KOPT-K1 (cell line): Measurements from ENCODE around the gene TAS1R3.

ENCODE experiments used
- H3K27ac ChIP-seq: fragments of 200-600 bp; sonication (generic); 2 replicates; pipeline ENCODE4 v1.5.1; 2016; ENCODE audit warnings: antibody characterized with exemption, mild to moderate bottlenecking, low read depth, low read length; ENCODE audit not compliant: poor library complexity, severe bottlenecking
- H3K36me3 ChIP-seq: fragments of 200-600 bp; sonication (generic); 2 replicates; pipeline ENCODE4 v1.5.1; 2017; ENCODE audit warnings: antibody characterized with exemption, mild to moderate bottlenecking, low read length, moderate library complexity; ENCODE audit not compliant: insufficient read depth
- H3K9me3 ChIP-seq: fragments of 200-600 bp; sonication (generic); 2 replicates; pipeline ENCODE4 v1.5.1; 2017; ENCODE audit warnings: antibody characterized with exemption, low read length, mild to moderate bottlenecking; ENCODE audit not compliant: insufficient read depth, poor library complexity, severe bottlenecking

Gene TAS1R3

DNA sequence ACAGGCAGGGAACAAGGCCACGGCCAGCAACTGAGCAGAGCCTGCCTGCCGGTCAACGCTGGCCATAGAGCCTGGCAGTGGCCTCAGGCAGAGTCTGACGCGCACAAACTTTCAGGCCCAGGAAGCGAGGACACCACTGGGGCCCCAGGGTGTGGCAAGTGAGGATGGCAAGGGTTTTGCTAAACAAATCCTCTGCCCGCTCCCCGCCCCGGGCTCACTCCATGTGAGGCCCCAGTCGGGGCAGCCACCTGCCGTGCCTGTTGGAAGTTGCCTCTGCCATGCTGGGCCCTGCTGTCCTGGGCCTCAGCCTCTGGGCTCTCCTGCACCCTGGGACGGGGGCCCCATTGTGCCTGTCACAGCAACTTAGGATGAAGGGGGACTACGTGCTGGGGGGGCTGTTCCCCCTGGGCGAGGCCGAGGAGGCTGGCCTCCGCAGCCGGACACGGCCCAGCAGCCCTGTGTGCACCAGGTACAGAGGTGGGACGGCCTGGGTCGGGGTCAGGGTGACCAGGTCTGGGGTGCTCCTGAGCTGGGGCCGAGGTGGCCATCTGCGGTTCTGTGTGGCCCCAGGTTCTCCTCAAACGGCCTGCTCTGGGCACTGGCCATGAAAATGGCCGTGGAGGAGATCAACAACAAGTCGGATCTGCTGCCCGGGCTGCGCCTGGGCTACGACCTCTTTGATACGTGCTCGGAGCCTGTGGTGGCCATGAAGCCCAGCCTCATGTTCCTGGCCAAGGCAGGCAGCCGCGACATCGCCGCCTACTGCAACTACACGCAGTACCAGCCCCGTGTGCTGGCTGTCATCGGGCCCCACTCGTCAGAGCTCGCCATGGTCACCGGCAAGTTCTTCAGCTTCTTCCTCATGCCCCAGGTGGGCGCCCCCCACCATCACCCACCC is at the start of gene TAS1R3:
TAS1R3 (plus strand) TSS at position 213 of the 898 bp plus-strand sequence; CDS start at position 279, 66 bp downstream.
- H3K9me3 ChIP-seq = peaks cover 4% of the 10 kb centered on the region
- H3K36me3 ChIP-seq = no peaks in the 10 kb centered on the region
- no peak within 1 kb of the TSS for H3K27ac ChIP-seq

DNA sequence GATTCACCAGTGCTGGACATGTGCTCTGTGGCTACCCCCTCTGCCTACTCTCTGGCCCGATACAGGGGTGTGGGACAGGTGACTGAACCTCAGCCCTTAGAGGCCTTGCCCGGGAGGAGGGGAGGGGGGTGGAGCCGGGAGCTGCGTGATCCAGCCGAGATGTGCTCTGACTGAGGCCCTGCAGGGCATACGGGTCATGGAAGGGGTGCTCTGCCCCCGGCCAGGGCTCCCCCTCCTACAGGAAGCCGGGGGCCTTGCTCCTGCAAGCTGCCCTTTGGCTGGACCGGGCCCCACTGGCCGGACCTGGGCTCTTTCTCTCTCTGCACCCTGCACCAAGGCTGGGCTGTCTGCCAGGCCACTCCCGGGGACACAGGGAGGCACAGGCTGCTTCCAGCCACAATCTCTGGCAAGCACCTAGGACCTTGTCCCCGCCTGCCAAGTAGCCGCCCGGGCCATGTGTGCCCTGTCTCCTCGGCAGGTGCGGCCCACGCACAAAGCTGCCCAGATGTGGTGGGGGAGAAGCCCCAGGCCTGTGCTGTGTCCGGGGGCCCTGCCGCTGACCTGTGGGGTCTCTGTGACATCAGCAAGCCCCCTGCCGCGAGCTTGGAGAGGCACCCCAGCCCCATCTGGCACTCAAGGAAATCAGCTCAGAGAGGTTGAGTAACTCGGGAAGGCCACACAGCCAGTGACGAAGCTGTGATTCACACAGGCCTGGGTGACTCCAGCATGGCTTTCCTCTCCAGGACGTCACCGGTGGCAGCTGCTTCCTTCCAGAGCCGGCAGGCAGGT is 49.4 kb upstream of the TAS1R3 start:
- H3K36me3 ChIP-seq = no peaks in the 10 kb centered on the region
- no peaks in the 10 kb centered on the region for H3K9me3 ChIP-seq
- no peak overlapping the region for H3K27ac ChIP-seq

DNA sequence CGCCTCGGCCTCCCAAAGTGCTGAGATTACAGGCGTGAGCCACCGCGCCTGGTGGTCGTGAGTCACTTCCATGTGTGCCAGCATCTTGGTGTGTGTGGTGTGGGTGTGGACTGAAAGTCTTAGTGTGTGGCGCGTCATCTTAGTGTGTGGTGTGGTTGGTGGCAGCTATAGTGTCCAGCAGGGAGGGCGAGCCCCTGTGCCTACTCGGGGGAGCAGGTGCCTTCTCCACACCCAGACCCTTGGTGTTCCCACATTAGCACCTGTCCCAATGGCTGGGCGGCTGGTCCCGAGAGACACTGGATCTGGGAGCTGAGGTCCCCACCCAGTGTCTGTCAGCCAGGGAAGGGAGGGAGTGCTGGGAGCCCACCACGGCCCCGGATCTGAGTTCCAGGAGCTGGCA is 48.1 kb upstream of the TAS1R3 start:
- H3K36me3 ChIP-seq = no peaks in the 10 kb centered on the region
- H3K27ac ChIP-seq = no peak overlapping the region
- H3K9me3 ChIP-seq = no peaks in the 10 kb centered on the region

DNA sequence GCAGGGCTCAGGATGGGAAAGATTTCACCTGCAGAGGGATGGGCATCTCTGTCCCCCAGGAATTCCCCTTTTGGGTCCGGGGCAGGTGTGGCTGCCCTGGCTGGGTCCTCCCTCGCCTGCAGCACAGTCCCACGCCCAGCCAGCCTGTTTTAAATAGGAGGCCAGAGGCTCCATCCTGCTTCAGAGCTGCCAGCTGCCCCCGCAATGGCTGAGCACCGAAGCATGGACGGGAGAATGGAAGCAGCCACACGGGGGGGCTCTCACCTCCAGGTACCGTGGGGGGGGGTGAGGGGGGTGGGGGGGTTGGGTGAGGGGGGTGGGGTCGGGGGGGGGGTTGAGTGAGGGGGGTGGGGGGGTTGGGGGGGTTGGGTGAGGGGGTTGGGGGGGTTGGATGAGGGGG is 47.3 kb upstream of the TAS1R3 start:
- Histone ChIP-seq H3K9me3 (no peaks in the 10 kb centered on the region), H3K36me3 (no peaks in the 10 kb centered on the region), H3K27ac (no peak overlapping the region)

DNA sequence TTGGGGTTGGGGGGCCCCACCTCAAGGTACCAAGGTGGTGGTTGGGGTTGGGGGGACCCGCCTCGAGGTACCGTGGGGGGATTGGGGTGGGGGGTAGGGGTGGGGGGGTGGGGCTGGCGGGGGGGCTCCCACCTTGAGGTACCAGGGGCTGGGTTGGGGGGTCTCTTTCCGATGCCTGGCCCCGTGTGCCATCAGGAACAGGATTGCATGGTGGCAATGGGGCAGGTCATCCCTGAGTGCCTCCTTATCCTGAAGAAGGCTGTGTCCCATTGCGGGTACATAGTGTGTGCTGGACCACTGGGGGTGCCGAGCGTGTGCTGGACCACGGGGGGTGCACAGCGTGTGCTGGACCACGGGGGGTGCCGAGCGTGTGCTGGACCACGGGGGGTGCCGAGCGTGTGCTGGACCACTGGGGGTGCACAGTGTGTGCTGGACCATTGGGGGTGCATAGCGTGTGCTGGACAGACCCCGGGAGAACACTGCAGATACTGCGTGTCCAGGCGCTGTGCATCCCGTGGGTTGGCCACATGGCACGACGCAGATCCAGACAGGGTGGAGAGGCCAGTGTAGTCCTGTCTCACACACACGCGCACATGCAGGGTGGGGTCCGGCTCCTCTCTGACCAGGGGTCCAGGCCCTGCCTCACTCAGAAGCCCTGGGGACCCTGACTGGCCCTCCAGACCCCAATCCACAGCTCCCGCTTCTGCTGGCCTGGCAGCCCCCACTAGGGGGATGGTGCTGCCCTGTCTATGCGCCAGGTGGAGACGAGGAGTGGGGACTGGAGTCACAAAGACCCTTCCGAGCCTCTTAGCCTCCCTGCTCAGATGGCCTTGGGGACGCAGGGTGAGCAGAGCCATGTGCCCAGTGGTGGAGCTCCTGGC is 46.6 kb upstream of the TAS1R3 start:
- Histone ChIP-seq H3K9me3 (no peaks in the 10 kb centered on the region), H3K27ac (no peak overlapping the region), H3K36me3 (no peaks in the 10 kb centered on the region)

DNA sequence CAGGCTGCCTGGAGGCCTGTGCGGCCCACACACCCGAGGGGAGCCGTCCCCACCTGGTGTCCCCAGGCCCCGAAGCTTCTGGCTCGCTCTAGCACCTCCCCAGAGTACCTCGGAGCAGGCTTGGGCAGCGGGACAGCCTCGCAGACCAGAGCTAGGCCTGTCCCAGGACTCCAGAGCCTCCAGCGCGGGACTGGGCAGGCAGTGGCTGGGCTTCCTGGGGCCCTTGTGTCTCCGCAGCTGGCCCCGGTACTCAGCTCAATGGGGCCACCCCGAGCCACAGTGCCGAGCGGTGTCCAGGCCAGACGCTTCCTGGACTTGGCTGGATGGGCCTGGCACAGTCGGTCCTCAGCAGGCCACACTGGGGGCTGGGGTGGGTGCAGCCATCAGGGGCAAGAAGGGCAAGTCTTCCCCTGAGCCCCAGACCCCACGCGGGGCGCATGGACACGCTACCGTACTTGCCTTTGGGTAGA is 45.9 kb upstream of the TAS1R3 start:
- Histone ChIP-seq H3K36me3 (no peaks in the 10 kb centered on the region), H3K9me3 (no peaks in the 10 kb centered on the region), H3K27ac (no peak overlapping the region)

DNA sequence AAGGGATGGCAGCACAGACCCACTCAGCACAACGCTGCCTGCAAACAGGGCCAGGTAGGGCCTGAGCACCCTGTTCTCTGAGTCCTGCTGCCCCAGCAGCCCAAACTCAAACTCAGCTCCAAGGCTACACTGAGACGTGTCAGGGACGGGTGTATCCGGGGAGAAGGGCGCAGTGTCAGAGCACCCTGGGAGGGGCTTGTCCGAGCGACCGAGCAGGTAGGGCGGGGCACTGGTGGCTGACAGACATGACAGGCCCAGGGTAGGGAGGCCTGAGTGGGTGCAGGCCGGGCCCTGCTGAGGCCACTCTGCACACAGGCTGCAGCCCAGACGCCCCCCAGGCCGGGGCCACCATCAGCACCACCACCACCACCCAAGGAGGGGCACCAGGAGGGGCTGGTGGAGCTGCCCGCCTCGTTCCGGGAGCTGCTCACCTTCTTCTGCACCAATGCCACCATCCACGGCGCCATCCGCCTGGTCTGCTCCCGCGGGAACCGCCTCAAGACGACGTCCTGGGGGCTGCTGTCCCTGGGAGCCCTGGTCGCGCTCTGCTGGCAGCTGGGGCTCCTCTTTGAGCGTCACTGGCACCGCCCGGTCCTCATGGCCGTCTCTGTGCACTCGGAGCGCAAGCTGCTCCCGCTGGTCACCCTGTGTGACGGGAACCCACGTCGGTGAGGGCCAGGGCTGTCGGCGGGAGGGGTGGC is 45.3 kb upstream of the TAS1R3 start:
- H3K36me3 ChIP-seq = no peaks in the 10 kb centered on the region
- H3K9me3 ChIP-seq = no peaks in the 10 kb centered on the region
- H3K27ac ChIP-seq = no peak overlapping the region

DNA sequence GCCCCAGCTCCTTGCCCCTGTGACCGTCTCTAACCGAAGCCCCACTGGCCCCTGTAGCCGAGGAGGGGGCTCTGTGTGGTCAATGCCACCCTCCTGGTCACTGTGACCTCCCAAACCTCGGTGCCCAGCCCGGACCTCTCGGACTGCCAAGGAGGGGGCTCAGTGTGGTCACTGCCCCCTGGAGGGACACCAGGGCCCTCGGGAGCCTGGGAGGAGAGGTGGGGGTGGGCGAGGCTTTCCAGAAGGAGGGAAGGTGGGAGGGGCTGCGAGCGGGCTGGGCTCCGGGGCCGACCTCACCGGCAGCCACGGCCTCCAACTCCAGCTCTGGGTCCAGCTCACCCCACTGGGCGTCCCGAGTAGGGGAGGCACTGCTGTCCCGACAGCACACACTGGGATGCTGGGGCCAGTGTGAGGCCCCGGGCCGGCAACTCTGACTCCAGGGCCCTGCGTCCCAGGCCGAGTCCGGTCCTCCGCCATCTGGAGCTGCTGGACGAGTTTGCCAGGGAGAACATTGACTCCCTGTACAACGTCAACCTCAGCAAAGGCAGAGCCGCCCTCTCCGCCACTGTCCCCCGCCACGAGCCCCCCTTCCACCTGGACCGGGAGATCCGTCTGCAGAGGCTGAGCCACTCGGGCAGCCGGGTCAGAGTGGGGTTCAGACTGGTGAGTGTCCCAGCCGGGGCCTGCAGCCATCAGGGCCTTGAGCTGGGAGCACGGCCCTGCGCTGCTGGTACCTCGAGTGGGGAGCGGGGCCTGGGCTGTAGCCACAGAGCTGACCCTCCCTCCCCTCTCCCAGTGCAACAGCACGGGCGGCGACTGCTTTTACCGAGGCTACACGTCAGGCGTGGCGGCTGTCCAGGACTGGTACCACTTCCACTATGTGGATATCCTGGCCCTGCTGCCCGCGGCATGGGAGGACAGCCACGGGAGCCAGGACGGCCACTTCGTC is 44.5 kb upstream of the TAS1R3 start:
- H3K36me3 ChIP-seq = no peaks in the 10 kb centered on the region
- no peak overlapping the region for H3K27ac ChIP-seq
- H3K9me3 ChIP-seq = no peaks in the 10 kb centered on the region

DNA sequence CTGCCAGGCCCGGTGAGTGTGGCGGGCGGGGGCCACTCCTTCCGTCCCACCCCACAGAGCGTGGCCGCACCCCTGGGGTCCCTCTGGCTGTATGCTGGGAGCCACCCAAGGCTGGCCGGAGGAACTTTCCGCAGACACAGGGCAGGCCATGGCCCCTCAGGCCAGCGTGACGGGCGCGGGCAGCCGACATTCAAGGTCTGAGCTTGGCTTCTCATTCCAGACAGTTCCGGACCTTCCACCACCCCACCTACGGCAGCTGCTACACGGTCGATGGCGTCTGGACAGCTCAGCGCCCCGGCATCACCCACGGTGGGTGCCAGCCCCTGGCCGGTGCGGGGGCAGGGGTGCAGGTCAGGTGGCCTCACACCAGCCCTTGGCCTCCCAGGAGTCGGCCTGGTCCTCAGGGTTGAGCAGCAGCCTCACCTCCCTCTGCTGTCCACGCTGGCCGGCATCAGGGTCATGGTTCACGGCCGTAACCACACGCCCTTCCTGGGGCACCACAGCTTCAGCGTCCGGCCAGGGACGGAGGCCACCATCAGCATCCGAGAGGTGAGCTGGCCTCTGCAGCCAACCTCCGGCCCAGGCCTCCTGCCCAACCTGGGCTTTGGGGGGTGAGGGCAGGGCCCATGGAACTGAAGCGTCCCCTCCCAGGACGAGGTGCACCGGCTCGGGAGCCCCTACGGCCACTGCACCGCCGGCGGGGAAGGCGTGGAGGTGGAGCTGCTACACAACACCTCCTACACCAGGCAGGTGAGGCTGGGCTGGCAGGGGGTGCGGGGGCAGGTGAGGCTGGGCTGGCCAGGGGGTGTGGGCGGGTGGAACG is 43.6 kb upstream of the TAS1R3 start:
- Histone ChIP-seq H3K27ac (no peak overlapping the region), H3K9me3 (no peaks in the 10 kb centered on the region), H3K36me3 (no peaks in the 10 kb centered on the region)

DNA sequence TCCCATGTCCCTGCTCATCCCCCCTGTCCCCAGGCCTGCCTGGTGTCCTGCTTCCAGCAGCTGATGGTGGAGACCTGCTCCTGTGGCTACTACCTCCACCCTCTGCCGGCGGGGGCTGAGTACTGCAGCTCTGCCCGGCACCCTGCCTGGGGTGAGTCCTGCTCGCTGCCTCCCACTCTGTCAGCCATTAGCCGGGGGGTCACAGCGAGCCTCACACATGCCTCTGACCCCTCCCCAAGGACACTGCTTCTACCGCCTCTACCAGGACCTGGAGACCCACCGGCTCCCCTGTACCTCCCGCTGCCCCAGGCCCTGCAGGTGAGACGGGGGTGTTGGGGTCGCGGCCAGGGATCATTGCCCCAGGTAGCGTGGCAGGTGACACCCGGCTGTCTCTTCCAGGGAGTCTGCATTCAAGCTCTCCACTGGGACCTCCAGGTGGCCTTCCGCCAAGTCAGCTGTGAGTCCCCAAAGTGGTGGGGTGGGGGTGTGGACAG is 40.8 kb upstream of the TAS1R3 start:
- no peaks in the 10 kb centered on the region for H3K9me3 ChIP-seq
- H3K27ac ChIP-seq = no peak overlapping the region
- peaks cover 3% of the 10 kb centered on the region; the same call in 1 of the 2 replicates for H3K36me3 ChIP-seq

DNA sequence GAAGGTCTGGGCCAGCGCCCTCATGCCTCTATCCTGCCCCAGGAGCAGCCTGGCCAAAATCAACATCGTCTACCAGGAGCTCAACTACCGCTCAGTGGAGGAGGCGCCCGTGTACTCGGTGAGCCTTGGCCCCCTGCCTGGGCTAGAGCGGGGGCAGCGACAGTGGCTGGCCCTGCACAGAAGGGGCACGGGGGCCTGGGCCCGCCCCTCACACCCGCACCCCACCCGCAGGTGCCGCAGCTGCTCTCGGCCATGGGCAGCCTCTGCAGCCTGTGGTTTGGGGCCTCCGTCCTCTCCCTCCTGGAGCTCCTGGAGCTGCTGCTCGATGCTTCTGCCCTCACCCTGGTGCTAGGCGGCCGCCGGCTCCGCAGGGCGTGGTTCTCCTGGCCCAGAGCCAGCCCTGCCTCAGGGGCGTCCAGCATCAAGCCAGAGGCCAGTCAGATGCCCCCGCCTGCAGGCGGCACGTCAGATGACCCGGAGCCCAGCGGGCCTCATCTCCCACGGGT is 40.0 kb upstream of the TAS1R3 start:
- H3K9me3 ChIP-seq = no peaks in the 10 kb centered on the region
- H3K36me3 ChIP-seq = peaks cover 7% of the 10 kb centered on the region; the same call in 1 of the 2 replicates
- no peak overlapping the region for H3K27ac ChIP-seq

DNA sequence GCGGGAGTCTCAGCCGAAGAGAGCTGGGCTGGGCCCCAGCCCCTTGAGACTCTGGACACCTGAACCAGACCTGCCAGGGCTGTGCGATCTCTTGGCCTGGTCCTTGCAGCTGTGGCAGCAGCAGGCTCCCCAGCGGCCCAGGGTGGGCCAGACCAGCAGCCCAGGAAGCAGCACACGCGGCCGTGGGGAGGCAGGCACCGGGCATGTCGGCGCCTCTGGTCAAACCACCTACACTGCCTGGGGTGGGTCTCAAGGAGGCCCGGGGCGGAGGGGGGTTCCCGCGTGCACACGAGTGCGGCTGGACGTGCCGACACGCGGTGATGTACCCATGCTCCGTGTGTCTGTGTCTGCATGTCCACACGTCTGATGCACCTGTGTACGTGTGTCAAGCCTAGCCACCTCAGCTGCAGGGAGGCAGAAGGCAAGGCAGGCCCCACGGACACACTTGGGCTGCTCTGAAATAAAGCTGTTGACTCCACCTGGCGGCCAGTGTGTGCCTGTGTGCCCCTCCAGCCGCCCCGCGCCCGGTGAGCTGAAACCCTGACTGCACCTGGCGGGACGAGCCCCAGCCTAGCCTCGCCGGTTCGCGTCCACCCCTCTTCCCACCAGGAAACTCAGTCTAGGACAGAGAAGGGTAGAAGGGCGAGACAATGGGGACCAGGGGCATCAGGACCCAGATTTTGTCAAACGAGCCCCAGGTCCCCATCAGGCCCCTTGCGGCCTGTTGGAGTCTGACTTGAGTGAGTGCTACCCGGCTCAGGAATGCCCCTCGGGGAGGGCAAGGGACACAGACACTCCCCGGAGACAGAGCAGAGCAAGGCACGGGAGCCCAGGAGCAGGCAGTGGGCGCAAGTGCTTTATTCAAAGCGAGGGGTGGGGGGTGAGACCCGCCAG is 39.3 kb upstream of the TAS1R3 start:
- Histone ChIP-seq H3K9me3 (no peaks in the 10 kb centered on the region), H3K27ac (no peak overlapping the region), H3K36me3 (peaks cover 7% of the 10 kb centered on the region; the same call in 1 of the 2 replicates)
